A204.1 (cell line): ENCODE measurements around the gene HELZ2.
"Not testable (repeated sequence)": the region's sequence is repeated elsewhere in the genome, so short reads cannot be mapped to it uniquely, and the experiment has no call there.

Experiments
- FAIRE-seq: peaks from 2 replicates; lab custom pipeline; 2012; peaks lifted over from hg19 to GRCh38; lab: Jason Lieb, UNC

The HELZ2 gene

GRCh38 chr20:63565021-63565698, 8.9 kb downstream of the HELZ2 start:
- FAIRE-seq = no peak

DNA sequence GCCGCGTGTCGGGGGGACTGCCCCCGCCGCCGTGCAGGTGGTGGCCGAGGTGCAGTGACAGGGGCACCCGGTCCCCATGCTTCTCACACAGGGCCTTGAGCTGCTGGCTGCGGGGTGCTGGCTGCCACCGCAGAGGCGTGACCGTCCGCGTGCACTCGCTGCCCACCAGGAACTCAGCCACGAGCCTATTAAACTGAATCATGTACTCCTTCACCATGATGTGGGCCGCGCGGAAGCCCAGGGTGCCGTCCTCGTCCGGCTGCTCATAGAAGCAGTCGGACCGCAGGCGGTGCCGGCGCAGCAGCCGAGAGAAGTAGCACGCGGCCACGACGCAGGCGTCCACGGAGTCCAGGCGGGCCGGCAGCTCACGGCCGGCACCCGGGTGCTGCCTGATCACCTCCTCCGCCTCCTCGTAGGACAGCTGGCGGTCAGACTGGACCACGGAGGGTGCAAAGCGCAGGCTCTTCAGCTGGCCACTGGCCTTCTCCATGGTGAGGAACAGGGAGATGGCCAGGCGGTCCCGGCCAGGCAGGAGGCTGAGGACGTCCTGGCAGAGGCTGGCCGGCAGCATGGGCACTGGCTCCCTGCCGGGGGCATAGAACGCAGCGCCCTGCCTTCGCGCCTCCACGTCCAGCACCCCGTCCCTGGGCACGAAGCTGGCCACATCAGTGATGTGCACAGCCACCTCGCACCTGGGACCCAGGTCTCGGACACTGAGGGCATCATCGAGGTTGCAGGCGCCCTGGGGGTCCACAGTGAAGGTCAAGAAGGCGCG, 9.8 kb downstream of the HELZ2 start:
- FAIRE-seq = no peak

DNA sequence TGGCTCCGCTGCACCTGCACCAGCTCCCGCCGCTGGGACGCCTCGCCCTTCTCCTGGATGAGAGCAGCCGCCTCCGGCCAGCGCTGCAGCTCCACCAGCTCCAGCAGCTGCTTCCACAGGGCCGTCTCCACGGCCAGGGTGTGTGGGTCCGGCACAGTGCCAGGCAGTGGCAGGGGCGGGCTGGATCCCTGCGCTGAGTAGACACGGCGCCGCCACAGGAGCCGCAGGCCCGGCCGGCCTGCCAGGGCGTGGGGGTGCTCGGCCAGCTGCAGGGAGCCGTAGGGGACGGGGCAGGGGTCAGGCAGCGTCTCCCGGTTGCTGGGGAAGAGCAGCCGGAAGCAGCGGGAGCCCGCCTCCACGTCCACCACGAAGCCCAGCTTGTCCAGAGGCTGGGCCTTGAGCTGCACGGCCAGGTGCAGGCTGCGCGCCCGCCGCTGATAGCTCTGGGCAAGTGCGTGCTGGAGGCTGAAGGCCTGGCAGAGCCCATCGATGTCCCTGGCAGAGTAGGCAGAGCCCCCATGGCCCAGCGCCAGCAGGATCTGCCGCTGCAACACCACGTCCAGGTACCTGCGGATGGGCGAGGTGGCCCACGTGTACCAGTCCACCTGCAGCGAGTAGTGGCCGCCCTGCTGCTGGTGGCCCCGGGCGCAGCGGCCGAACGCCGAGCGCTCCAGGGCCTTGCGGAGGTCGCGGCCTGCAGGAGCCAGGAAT, 10.7 kb downstream of the HELZ2 start:
- no peak for FAIRE-seq

GRCh38 chr20:63562461-63563224, 11.4 kb downstream of the HELZ2 start:
- no peak for FAIRE-seq

- no peak for FAIRE-seq
Measured at GRCh38 chr20:63561624-63562396, 12.2 kb downstream of the HELZ2 start.

DNA sequence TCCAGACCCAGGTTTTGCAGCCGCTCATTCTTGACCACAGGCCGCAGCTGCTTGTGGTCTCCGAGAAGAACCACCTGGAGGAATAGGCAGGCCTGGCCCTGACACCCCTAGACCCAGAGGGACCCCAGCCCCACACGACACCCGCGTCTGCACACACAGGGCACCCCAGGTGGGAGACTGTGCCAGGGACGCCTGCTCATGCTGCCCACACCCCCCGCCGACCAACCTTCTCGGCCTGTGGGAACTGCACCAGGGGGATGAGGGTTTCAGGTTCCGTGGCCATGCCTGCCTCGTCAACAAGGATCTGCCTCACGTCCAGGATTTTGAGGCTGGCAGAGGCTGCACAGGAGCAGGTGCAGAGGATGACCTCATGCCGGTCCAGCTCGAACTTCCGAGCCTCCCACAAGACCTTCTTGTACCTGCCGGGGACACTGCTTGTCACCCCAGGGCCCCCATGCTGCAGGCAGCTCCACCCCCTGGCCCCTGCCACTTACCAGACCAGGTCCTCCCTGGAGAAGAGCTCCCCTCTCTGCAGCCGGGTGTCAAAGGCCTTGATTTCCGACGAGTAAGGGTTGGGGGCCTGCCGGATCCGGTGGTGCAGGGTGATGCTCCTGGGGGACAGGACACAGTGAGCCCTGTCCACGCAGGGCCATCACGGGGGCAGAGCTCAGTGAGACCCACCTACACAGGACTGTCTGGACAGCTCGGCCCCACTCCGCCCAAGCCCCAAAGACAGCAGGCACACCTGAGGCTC, 13.0 kb downstream of the HELZ2 start:
- no peak for FAIRE-seq

- no peak for FAIRE-seq
Measured at GRCh38 chr20:63560333-63560805, 13.7 kb downstream of the HELZ2 start.

DNA sequence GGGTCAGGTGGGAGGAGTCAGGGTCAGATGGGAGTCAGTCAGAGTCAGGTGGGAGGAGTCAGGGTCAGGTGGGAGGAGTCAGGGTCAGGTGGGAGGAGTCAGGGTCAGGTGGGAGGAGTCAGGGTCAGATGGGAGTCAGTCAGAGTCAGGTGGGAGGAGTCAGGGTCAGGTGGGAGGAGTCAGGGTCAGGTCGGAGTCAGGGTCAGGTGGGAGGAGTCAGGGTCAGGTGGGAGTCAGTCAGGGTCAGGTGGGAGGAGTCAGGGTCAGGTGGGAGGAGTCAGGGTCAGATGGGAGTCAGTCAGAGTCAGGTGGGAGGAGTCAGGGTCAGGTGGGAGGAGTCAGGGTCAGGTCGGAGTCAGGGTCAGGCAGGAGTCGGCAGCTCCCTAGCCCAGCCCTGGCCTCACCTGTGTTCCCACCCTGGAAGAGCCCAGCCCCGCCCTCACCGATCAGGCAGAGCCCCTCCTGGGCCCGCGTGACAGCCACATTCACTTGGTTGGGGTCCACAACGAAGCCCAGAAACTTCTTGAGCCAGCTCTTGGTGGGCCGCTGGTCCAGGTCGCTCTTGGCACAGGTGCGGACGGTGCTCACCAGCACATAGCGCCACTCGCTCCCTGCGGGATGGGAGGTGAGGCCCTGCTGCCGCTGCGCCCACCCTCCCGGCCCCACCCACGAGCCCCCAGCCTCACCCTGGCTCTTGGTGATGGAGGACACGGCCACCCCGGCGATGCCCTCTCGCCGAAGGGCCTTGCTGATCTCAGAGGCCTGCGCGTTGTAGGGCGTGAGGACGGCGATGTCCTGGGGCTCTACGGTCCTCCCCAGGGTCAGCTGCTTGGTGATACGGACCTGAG, 14.3 kb downstream of the HELZ2 start:
- FAIRE-seq = not testable (repeated sequence)

DNA sequence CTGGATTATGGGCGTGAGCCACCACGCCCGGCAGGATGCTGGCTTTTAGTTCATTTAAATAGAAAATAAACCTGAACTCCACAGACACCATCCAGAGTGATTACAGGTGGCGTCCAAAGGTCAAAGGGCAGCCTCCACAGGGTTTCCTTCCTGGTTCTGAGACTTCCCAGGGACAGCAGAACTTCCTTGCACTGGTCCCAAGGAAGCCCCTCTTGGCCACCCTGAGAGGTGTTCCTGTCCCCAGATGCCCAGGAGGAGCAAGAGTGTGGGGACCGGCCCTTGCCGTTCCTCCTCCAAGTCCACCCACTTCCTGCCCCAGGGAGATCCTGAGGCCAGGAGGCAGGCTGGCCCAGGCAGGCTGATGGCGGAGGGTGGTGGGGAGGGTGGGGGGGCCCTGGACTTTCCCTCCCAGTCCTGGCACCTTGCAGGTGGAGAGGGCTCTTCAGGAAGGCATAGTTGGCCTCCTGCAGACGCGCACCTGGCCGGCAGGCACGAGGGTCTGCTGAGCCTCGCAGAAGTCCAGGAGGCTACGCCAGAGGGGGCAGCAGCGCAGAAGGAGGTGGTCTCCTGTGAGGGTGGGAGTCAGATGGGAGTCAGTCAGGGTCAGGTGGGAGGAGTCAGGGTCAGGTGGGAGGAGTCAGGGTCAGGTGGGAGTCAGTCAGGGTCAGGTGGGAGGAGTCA, 15.1 kb downstream of the HELZ2 start:
- FAIRE-seq = no peak

GRCh38 chr20:63557481-63557891, 16.6 kb downstream of the HELZ2 start:
- FAIRE-seq = no peak

- no peak for FAIRE-seq
Measured at GRCh38 chr20:63556873-63557478, 17.1 kb downstream of the HELZ2 start.

DNA sequence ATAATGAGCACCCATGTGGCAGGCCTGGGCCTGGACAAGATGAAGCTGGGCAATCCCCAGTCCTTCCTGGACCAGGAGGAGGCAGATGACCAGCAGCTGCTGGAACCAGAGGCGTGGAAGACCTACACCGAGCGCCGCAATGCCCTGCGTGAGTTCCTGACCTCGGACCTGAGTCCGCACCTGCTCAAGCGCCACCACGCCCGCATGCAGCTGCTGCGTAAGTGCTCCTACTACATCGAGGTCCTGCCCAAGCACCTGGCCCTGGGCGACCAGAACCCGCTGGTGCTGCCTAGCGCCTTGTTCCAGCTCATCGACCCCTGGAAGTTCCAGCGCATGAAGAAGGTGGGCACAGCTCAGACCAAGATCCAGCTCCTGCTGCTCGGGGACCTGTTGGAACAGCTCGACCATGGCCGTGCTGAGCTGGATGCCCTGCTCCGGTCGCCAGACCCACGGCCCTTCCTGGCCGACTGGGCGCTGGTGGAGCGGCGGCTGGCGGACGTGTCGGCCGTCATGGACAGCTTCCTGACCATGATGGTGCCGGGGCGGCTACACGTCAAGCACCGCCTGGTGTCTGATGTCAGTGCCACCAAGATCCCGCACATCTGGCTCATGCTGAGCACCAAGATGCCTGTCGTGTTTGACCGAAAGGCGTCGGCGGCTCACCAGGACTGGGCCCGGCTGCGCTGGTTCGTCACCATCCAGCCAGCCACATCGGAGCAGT, 18.2 kb downstream of the HELZ2 start:
- no peak for FAIRE-seq

DNA sequence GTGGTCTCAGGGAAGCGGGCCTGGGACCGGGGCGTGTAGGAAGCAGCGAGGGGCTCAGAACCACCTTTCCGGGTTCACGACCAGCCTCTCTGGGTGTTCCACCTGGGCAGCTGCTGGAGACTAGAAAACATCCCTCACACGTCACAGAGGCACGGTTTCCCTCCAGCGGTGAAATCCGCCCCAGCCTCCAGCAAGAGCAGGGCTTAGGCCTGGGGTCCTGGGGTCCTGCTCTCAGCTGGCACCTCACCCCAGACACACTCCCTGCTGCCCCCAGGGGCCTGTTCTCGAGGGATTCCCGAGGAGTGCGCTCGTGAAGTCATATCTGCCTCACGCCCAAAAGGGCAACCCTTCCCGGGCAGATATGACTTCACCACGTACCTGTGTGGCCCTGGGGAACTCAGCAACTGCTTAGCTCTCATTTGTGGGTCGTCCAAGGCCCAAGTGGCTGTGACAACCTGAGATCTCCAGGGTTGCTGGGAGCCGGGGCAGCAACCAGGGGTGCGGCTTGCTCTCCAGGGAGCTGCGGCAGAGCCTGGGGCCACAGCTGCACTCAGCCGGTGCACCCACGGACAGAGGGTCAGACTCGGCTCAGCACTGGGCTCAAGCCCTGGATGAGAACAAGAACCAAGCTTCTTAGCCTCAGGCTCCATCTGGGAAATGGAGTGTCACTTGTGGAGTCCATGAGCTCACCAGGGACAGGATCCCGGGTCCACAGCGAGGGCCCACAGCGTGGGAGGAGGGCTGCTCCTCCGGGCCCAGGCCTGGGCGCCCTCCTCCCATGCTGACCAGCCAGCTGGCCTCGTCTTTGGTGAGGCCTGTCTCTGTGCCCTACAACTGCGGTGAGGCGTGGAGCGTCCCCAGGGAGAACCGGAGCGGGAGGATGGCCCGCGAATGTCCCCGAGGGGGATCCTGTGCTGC, 19.4 kb downstream of the HELZ2 start:
- FAIRE-seq = no peak

- no peak for FAIRE-seq
Measured at GRCh38 chr20:63553933-63554290, 20.1 kb downstream of the HELZ2 start, which contains the start of gene FNDC11. Gene FNDC11, plus strand, starts transcription at chr20:63554159. Its CDS starts 1,505 bp downstream, at chr20:63555664.

GRCh38 chr20:63553251-63553932, 20.6 kb downstream of the HELZ2 start:
- FAIRE-seq = no peak
